NB4 (cell line): ENCODE data around the gene PRSS36.

Experiments used
- CTCF ChIP-seq: IDR thresholded peaks from one replicate; pipeline ENCODE4 v1.5.1; 2012; ENCODE audit warnings: low read depth, low read length
- MYC ChIP-seq: IDR thresholded peaks from 2 replicates; pipeline ENCODE4 v1.6.1; 2011; ENCODE audit warnings: low read depth, low read length
- POLR2A ChIP-seq: IDR thresholded peaks from 2 replicates; pipeline ENCODE4 v1.6.1; 2011; ENCODE audit warnings: mild to moderate bottlenecking; ENCODE audit not compliant: insufficient read length; ENCODE audit errors: extremely low read depth

- TF ChIP-seq CTCF (no peak), POLR2A (no peak), MYC (no peak)
Measured at GRCh38 chr16:31130899-31131298, 19.0 kb downstream of the PRSS36 start.
